ENCODE results near the gene SCN10A.

DNA sequence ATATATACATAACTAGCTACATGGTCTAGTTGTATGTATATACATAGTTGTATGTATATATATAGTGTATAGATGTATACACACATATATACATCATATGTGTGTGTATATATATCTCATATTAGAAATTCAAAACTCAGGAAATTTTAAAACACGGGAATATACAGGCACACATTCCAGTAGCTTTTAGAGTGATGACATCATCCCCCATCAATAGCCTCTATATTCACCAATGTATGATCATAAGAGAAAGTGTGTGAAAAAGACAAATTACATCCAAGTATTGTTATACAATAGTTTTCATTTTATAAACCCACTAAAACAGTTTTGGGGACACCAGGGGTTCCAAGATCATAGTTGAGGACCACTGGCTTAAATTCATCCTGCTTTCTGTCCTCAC is 23.0 kb downstream of the SCN10A start:
- TF ChIP-seq, protein P1, sequence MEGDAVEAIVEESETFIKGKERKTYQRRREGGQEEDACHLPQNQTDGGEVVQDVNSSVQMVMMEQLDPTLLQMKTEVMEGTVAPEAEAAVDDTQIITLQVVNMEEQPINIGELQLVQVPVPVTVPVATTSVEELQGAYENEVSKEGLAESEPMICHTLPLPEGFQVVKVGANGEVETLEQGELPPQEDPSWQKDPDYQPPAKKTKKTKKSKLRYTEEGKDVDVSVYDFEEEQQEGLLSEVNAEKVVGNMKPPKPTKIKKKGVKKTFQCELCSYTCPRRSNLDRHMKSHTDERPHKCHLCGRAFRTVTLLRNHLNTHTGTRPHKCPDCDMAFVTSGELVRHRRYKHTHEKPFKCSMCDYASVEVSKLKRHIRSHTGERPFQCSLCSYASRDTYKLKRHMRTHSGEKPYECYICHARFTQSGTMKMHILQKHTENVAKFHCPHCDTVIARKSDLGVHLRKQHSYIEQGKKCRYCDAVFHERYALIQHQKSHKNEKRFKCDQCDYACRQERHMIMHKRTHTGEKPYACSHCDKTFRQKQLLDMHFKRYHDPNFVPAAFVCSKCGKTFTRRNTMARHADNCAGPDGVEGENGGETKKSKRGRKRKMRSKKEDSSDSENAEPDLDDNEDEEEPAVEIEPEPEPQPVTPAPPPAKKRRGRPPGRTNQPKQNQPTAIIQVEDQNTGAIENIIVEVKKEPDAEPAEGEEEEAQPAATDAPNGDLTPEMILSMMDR (IDR thresholded peaks at IDR 0.05), result no peak
- TF ChIP-seq POLR2A (IDR thresholded peaks at IDR 0.05), result no peak

Data from gastroesophageal sphincter (tissue), 3 donors.